HG02870 (cell line): ENCODE measurements around the gene SDF2L1.
A peak's percentile ranks its signal among the peaks of the same experiment; 100 is the strongest.
"Not testable (repeated sequence)": the region's sequence is repeated elsewhere in the genome, so short reads cannot be mapped to it uniquely, and the experiment has no call there.

Experiments
- ATAC-seq: cut with Tn5 transposase; IDR thresholded peaks from one replicate; pipeline ENCODE4 v1.9.1; 2021; ENCODE audit warnings: mild to moderate bottlenecking, moderate library complexity; ENCODE audit not compliant: unreplicated experiment

The SDF2L1 gene, protein sequence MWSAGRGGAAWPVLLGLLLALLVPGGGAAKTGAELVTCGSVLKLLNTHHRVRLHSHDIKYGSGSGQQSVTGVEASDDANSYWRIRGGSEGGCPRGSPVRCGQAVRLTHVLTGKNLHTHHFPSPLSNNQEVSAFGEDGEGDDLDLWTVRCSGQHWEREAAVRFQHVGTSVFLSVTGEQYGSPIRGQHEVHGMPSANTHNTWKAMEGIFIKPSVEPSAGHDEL

DNA sequence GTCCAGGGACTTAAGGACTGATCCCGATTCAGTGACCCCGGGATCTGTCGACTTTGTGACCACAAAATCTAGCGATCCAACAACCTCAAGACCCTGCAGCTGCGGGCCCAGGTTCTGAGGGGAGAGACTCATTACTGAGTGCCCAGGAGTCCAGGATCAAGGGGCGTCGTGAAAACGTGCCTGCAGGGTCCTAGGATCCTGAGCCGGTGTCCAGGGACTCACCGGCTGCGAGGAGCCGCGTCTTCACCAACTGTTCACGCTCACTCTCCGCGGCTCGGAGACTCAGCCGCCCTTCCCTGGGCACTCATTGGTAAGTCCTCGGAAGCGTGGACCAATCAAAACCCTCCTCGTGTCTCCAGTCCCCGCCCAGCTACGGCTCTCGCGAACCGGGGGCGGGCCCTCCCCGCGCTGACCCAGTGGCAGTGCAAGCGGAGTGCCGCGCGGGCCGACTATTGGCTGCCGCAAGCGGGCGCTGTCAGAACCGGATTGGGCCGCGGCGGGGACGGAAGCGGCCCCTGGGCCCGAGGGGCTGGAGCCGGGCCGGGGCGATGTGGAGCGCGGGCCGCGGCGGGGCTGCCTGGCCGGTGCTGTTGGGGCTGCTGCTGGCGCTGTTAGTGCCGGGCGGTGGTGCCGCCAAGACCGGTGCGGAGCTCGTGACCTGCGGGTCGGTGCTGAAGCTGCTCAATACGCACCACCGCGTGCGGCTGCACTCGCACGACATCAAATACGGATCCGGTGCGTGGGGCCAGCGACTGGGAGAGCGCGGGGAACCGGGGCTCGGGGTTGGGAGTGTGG lies at the start of gene SDF2L1:
Gene SDF2L1, plus strand, starts transcription at position 514 of the 795 bp plus-strand sequence. Its CDS starts 35 bp downstream, at position 549.
- ATAC-seq, result peak; percentile 89

- no peak for ATAC-seq
These were observed 49.7 kb upstream of the SDF2L1 start for GRCh38 chr22:21592422-21592821.

DNA sequence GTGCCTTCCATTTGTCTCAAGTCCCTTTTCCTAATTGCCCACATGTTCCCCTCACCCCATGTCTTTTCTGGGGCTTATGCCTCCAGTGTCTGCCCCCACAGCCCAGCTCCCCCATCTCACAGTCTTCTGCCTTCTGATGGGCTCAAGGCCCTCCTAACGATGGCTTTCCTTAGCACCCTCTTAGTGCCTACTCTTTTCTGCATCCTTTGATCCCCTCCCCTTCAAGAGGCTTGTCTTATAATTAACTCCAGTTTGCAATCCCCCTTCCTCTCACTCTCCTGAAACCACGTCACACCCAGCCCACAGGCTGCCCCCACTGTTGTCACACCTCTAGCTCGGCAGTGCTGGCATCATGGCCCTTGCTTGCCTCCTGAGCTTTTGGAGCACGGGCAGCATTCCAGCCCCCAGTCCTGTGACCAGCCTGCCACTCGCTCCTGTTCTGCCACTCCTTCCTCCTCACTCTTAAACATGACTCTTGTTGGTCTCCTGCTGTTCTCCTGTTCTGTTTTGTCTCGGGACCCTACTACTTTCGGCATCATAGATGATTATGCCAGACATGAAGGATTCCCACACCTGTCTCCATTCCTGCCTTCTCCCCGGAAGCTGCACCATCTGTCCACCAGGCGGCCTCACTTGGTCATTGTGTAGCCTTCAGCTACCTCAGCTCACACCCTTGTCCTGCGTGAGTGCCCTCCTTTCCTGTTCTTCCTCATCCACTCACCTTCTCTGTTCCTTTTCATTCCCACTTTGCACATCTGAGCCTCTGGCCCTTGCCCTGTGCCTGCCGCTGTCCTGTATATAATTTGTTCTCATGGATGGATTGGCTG lies 48.5 kb upstream of the SDF2L1 start:
- ATAC-seq, result no peak

DNA sequence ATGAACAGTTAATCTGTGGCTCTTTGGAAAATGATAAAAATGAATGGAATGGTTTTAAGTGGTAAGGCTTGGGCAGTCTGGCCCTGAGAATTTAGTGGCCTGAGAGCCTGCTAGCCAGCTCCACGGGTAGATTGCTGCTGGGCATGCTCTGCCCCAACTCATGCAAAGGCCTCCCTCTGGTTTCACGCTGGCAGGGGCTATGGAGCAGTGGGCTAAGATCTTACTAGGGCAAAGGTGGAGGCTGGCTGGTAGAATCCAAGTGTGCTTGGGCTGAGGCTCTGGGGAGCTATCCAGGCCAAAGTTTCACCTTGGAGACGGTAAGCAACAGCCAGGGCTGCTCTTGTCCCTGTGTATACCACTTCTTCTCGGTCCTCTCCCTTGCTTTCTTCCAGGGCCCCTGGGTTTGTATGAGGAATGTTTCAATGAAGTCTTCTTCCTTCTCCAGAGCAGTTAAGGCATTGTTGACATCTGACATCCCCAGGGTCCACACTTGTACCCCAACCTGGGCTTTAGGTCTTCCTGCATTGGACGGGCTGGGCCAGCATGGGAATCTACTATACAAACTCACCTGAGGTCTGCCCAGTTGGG lies 47.1 kb upstream of the SDF2L1 start:
- no peak for ATAC-seq

DNA sequence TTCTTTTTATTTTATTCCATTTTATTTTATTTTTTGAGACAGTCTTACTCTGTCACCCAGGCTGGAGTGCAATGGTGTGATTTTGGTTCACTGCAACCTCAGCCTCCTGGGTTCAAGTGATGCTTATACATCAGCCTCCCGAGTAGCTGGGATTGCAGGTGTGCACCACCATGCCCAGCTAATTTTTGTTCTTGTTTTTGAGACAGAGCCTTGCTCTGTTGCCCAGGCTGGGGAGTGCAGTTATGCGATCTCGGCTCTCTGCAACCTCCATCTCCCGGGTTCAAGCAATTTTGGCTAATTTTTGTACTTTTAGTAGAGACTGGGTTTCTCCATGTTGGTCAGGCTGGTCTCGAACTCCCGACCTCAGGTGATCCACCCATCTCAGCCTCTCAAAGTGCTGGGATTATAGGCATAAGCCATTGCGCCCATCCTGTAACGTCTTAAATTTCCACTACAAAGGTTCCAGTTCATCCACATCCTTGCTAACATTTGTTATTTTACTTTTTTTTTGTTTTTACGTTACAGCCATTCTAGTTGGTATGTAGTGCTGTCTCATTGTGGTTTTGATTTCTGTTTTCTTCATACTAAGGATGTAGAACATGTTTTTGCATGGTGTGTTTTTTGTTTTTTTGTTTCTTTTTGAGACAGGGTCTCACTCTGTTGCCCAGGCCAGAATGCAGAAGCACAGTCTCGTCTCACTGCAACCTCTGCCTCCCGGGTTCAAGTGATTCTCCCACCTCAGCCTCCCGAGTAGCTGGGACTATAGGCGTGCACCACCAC lies 45.6 kb upstream of the SDF2L1 start:
- not testable (repeated sequence) for ATAC-seq

- no peak for ATAC-seq
These were observed 43.8 kb upstream of the SDF2L1 start for GRCh38 chr22:21598302-21598701.

DNA sequence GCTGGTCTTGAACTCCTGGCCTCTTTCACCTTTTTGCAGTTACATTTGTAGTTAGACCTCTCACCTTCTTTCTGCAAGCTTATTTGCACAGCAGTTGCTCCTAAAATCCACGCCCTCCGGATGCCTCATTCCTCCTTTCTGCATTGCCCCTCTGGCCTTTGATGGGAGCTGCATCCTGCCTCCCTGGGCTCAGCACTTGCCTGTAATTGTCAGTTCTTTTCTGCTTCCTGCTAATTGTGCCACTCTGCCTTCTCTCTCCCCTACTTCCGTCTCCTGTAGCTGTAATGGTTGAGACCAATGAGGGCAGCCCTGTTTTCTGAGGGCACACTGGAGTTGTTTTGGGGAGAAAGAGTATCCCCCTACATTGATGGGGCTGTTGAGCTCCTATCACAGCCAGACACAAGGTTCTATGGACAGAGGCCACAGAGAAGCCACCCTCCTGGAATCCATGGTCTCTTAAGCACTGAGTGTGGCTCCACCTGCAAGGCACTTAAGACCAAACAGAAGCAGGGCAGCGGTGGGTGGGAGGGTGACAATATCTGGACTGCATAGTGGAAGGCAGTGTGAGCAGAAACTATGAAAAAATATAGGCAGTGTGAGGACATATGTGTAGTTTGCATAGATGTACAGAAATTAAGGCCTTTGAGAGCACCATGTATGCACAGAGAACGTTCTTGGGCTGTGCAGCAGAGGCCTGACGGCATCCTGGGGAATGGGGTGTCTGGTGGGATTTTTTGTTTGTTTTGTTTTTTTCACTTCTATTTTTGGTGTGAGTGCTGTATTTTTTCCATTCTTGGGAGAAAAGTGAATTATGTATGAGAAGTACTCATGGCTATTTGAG lies 42.8 kb upstream of the SDF2L1 start:
- ATAC-seq, result no peak

DNA sequence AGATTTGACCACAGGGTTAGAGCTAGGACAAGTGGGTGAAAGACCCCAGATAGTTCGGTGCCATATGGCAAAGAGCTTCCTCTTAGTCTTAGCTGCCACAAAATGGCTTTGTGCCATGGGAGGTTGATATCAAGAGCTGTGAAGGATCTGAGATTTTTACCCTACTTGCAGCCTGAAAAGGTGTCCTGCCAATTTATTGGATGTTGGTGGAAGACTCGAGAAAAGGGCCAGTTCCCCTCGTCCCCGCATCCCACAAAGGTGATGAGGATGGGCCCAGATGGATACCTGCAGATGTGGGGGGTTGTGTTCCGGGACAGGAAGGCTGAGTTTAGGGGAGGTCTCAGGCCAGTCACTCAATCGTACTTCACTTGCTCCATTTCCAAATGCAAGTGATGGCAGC lies 39.5 kb upstream of the SDF2L1 start:
- no peak for ATAC-seq

- no peak for ATAC-seq
These were observed 38.1 kb upstream of the SDF2L1 start for GRCh38 chr22:21603973-21604372.

DNA sequence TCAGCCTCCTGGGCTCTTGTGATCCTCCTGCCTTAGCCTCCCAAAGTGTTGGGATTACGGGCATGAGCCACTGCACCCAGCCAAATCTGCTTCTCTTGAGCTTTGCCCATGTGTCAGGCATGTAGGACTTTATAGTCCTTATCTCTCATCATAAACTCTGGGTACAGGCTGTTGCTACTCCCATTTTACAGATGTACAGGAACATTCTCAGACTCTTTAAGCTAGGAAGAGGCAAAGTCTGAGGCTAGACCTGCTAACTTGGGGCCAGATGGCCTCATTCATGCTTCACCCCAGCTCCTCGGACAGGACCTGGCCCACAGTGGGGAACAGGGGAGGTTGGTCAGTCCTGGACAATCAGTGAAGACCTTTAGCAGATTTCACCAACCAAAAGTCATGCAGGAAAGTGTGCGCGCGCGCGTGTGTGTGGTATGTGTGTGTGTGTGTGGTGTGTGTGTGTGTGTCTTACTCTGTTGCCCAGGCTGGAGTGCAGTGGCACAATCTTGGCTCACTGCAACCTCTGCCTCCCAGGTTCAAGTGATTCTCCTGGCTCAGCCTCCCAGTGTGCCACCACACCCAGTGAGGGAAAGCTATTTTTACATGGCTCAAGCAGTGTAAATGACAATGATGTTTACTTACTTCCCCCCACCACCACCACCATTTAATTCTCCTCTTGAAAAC lies 36.1 kb upstream of the SDF2L1 start:
- ATAC-seq, result no peak

DNA sequence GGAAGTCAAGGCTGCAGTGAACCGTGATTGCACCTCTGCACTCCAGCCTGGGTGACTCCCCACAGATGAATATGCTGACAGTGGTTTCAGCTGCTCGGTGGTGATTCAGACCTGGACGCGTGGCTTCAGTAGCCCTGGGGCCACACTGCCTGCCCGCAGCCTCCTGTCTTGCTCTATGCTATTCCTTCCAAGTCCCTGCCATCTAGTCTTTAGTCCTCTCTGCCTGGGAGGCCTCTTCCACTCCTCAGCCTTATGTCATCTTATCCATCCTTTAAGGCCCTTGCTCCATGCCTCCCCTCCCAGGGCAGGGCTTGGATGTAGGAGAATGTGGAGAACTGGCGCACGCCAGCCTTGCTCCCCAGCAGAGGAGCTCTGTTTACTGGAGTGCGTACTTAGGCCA lies 35.3 kb upstream of the SDF2L1 start:
- ATAC-seq, result no peak

- ATAC-seq, result not testable (repeated sequence)
These were observed 32.4 kb upstream of the SDF2L1 start for GRCh38 chr22:21609556-21610157.

DNA sequence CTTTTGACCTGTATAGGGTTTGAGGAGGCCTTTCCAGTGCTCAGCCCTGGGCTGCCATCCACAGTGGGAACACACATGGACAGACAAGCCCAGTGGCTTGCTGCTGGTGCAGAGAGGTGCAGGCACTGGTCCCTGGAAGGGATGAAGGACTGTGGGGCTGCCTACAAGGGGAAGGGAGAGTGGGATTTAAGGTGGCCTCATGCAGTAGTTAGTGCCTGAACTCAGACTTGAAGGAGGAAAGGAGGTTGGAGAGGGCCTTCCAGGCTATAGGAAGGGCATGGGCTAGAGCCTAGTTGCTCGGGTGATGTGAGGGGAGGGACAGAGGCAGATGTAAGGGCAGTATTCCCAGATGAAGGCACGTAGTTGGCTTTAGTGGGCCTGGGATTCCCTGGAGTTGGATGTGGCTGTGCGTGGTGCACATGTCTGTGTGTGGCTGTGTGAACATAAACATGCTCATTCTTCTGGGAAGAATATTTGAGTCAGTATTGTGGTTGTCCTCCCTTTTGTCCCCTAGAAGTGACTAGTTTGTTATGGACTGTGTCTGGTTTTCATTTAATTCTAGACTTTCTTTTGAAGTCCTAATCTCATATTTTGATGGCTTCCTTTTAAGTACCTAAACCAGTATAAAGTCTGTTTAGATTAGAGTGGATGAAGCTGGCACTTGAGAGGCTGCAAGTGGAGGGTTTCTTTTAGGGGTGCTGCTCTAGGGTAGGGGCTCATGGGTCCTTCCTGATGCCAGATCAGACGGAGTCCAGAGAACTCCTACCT lies 30.7 kb upstream of the SDF2L1 start:
- ATAC-seq, result no peak

GRCh38 chr22:21612858-21613257 lies 29.2 kb upstream of the SDF2L1 start:
- no peak for ATAC-seq

- ATAC-seq, result no peak
These were observed 28.4 kb upstream of the SDF2L1 start for GRCh38 chr22:21613553-21614233.

- no peak for ATAC-seq
These were observed 26.4 kb upstream of the SDF2L1 start for GRCh38 chr22:21615731-21616130.

GRCh38 chr22:21617337-21617736 lies 24.8 kb upstream of the SDF2L1 start:
- ATAC-seq, result not testable (repeated sequence)
